Thoracic aorta (tissue), 2 donors: Measurements from ENCODE around the gene GALNT5. TPM values are rescaled to one million over a fixed set of nuclear protein-coding genes. Genes with fewer than 3 reads are reported as not detected.
A peak's percentile ranks its signal among the peaks of the same experiment; 100 is the strongest.

Source experiments
- ATAC-seq: fragments of 150-250 bp; one replicate; pipeline ENCODE4 v1.8.0; 2017; ENCODE audit warnings: low read depth; ENCODE audit not compliant: insufficient number of reproducible peaks, low FRiP score
- DNase-seq: peaks from one replicate; pipeline ENCODE4 v3.0.0-alpha.2; 2020; ENCODE audit warnings: low spot score
- H3K27ac ChIP-seq, 2 donors: fragments of 200-600 bp; sonication (generic); 1 replicate in 1 of 2; 2 replicates in 1 of 2; pipeline ENCODE4 v1.5.1; 2016; ENCODE audit warnings: mild to moderate bottlenecking in 2 of 2, moderate library complexity in 2 of 2
- H3K27me3 ChIP-seq: fragments of 200-600 bp; sonication (generic); replicated peaks from 2 replicates; pipeline ENCODE4 v1.6.0; 2016; ENCODE audit warnings: mild to moderate bottlenecking; ENCODE audit not compliant: insufficient read depth
- H3K36me3 ChIP-seq: fragments of 200-600 bp; sonication (generic); one replicate; pipeline ENCODE4 v1.5.1; 2016
- H3K4me1 ChIP-seq, 2 donors: fragments of 200-600 bp; sonication (generic); 1 replicate in 1 of 2; 2 replicates in 1 of 2; pipeline versions ENCODE4 v1.5.1 to v1.6.0; 2016; ENCODE audit warnings: low read depth in 2 of 2, mild to moderate bottlenecking in 1 of 2; ENCODE audit not compliant: control insufficient read depth in 1 of 2
- H3K4me3 ChIP-seq: fragments of 200-600 bp; sonication (generic); 2 replicates; pipeline ENCODE4 v1.5.1; 2016; ENCODE audit warnings: mild to moderate bottlenecking
- H3K9me3 ChIP-seq: fragments of 200-600 bp; sonication (generic); 2 replicates; pipeline ENCODE4 v1.5.1; 2016
- total RNA-seq, 2 donors: library from RNA; depleted of rRNA; stranded (reverse); fragments of >200 nt; gene quantifications; one replicate each; pipeline versions ENCODE4 v1.1.0 to v1.2.3, GENCODE V29; 2016
- TF ChIP-seq, protein P1 (sequence below): fragments of 200-600 bp; sonication (generic); IDR thresholded peaks from one replicate; pipeline ENCODE4 v1.5.1; 2019; ENCODE audit warnings: antibody characterized with exemption

Gene GALNT5
- total RNA-seq, 2 donors from 2014 or later: 3.4 to 3.7 TPM

DNA sequence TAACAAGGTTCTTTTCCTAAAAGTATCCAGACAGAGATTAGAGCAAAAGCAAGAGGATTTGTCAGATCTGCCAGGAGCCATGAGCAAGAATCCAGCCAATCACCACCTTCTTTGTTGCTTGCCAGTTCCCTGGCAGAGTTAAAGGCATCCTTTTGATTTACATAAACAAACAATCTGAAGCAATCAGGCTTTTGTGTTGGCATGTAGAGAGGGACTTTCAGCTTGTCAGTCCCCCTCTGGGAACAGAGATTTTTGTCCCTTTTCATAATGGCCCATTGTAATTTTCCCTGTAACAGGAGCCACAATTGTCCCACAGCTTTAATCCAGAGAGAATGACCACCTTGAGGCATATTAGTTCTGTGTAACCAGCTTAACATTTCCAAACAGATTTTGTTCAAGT, 68.3 kb downstream of the GALNT5 start, which contains the start of gene ERMN:
Gene ERMN, minus strand, starts transcription at position 39 of the 400 bp plus-strand sequence. CDS start 182 bp downstream, outside the sequence.
- no peak within 1 kb of the TSS for H3K27ac ChIP-seq
- DNase-seq: no peak
- no peak for ATAC-seq
- H3K36me3 ChIP-seq: no peaks in the 10 kb centered on the region
- TF ChIP-seq, protein P1, sequence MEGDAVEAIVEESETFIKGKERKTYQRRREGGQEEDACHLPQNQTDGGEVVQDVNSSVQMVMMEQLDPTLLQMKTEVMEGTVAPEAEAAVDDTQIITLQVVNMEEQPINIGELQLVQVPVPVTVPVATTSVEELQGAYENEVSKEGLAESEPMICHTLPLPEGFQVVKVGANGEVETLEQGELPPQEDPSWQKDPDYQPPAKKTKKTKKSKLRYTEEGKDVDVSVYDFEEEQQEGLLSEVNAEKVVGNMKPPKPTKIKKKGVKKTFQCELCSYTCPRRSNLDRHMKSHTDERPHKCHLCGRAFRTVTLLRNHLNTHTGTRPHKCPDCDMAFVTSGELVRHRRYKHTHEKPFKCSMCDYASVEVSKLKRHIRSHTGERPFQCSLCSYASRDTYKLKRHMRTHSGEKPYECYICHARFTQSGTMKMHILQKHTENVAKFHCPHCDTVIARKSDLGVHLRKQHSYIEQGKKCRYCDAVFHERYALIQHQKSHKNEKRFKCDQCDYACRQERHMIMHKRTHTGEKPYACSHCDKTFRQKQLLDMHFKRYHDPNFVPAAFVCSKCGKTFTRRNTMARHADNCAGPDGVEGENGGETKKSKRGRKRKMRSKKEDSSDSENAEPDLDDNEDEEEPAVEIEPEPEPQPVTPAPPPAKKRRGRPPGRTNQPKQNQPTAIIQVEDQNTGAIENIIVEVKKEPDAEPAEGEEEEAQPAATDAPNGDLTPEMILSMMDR: no peak
- H3K4me3 ChIP-seq: no peak within 1 kb of the TSS
- no peaks in the 10 kb centered on the region for H3K9me3 ChIP-seq
- H3K27me3 ChIP-seq: no peaks in the 10 kb centered on the region
- peaks cover 0 to 8% of the 10 kb centered on the region in 2 donors for H3K4me1 ChIP-seq

DNA sequence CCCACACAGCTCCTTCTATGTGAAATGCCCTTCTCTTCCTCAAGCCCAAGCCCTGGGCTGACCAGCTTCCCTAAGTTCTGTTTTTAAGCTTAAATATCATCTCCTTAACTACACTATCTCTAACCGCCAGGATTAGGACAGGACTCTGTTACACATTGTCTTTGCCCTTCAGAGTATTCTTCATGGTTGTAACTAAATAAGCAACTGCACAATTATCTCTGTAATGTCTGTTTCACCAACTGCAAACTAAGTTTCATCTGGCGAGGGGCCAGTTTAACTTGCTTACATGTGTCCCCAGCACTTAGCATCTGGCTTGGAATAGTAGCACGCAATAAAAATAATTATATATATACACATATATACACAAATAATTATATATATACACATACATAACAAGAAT, 69.2 kb downstream of the GALNT5 start:
- Histone ChIP-seq H3K36me3 (no peaks in the 10 kb centered on the region), H3K27me3 (no peaks in the 10 kb centered on the region), H3K4me1 (peaks cover 0 to 8% of the 10 kb centered on the region in 2 donors), H3K9me3 (no peaks in the 10 kb centered on the region), H3K4me3 (no peak overlapping the region), H3K27ac (no peak overlapping the region)
- DNase-seq (no peak), ATAC-seq (no peak)
- TF ChIP-seq, protein P1: no peak

DNA sequence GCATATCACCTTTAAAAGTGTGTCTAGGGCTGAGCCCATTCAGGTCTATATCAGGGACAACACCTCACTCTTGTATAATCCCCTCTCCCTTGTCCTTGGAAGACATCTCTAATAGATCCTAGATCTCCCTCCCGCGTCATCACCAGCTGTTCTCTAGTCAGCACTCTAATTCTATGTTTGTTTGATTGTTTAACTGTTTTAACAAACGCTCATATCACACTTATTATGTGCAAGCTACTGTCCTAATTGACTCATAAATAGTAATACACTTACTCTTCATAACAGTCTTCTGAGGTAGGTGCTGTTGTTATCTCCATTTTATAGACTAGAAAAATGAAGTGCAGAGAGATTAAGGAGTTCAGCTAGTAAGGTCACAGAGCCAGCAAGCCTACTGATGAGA, 69.7 kb downstream of the GALNT5 start:
- H3K36me3 ChIP-seq: no peaks in the 10 kb centered on the region

DNA sequence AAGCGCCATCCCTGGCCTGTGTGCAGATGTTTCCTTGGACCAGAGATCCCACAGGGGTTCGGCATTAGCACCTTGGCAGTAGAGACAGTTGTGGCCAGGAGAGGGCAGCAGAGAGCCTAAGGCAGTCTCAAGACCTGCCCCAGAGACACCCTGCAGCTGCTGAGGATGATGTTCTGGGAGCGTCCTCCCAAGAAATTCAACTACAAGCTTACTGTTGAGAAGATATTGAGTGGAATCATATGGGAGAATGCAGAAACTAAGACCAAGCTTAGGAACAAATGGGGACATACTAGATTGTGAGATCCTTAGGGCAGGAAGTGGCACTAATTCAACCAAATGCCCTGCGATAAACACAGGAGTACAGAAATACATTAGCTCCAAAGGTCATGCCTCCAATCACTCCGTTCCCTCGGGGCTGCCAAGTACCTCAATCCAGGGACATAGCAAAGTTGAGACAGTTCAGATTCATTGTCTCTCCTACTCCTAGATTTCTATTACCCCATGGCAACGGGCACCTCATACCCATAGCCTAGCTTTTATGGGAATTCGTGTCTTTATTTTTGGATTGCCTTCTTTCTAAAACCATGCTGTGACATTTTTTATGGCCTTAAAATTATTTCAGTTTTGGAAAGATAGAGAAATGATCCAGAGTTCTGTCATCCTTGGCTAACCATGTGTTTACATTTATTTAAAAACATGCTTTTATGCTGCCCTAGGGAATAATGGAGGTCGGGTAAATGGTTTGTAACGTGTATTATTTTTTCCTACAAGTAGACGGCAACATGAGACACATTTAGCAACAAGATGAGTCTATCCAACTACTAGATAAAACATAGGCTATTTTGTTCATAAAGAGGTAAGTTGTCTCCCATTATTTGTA, 70.4 kb downstream of the GALNT5 start:
- Histone ChIP-seq H3K9me3 (no peaks in the 10 kb centered on the region), H3K27me3 (no peaks in the 10 kb centered on the region), H3K27ac (no peak overlapping the region), H3K36me3 (no peaks in the 10 kb centered on the region), H3K4me1 (peaks cover 0 to 8% of the 10 kb centered on the region in 2 donors), H3K4me3 (no peak overlapping the region)
- DNase-seq (peak; percentile 36), ATAC-seq (peak; percentile 69)
- TF ChIP-seq, protein P1: peak; percentile 71

More for the DNA sequence above, 69.7 kb downstream of the GALNT5 start:
- ATAC-seq: no peak
- Histone ChIP-seq H3K4me3 (no peak overlapping the region), H3K27me3 (no peaks in the 10 kb centered on the region), H3K27ac (no peak overlapping the region), H3K9me3 (no peaks in the 10 kb centered on the region), H3K4me1 (peaks cover 0 to 8% of the 10 kb centered on the region in 2 donors)
- TF ChIP-seq, protein P1: no peak
- DNase-seq: no peak

DNA sequence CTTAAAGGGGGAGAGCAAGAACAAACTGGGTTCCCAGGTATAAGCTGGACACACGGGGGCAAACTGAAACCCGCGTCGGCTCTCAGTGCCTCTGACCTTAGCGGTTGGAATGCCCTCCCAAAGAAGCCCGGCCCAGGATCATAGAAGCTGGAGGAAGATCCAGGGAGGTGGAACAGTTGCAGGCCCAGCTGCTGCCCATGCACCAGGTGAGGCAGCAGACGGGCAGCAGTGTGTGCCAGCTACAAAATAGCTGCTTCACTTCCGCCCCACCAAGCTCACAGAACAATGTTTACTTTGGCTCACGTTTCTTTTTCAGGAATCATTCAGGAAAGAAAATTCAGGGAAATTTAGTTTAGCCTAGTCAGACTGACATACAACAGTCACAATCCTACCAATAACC, 72.0 kb downstream of the GALNT5 start:
- H3K4me3 ChIP-seq: no peak overlapping the region

More for the DNA sequence above, 72.0 kb downstream of the GALNT5 start:
- H3K4me1 ChIP-seq: peaks cover 0 to 8% of the 10 kb centered on the region in 2 donors
- ATAC-seq (no peak), DNase-seq (no peak)
- no peaks in the 10 kb centered on the region for H3K27me3 ChIP-seq
- no peaks in the 10 kb centered on the region for H3K36me3 ChIP-seq
- H3K27ac ChIP-seq: no peak overlapping the region
- TF ChIP-seq, protein P1: no peak
- no peaks in the 10 kb centered on the region for H3K9me3 ChIP-seq
